Measurements from ENCODE around the gene KCNH1.

DNA sequence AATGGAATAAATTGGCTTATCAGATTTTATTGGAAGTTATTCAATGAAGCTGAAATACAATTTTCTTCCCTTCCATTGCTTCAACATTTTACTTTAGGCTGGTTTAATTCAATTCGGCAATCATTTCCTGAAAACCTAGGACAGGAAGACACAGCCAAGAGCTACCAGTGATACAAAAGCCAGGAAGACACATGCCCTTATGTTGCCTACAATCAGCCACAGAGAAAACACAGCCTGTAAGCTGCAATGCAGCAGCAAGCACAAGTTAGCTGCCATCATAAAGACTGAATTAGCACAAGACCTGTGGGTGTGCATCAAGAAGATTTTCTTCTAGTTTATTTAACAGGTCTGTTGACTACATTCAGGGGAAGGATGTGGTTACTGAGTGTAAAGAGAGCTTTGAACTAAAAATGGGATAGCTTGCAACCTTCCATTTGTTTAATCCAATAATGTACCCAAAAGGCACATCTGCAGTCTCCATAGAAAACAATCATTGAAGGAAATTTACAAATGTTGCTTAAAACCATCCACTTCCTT, 193.8 kb downstream of the KCNH1 start:
- TF ChIP-seq, protein P1, sequence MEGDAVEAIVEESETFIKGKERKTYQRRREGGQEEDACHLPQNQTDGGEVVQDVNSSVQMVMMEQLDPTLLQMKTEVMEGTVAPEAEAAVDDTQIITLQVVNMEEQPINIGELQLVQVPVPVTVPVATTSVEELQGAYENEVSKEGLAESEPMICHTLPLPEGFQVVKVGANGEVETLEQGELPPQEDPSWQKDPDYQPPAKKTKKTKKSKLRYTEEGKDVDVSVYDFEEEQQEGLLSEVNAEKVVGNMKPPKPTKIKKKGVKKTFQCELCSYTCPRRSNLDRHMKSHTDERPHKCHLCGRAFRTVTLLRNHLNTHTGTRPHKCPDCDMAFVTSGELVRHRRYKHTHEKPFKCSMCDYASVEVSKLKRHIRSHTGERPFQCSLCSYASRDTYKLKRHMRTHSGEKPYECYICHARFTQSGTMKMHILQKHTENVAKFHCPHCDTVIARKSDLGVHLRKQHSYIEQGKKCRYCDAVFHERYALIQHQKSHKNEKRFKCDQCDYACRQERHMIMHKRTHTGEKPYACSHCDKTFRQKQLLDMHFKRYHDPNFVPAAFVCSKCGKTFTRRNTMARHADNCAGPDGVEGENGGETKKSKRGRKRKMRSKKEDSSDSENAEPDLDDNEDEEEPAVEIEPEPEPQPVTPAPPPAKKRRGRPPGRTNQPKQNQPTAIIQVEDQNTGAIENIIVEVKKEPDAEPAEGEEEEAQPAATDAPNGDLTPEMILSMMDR (IDR thresholded peaks at IDR 0.05; ENCODE audit: low read depth, low read length): no peak
- TF ChIP-seq MAX (IDR thresholded peaks at IDR 0.05; ENCODE audit: low read depth, low read length) (no peak), POLR2A (IDR thresholded peaks at IDR 0.05; ENCODE audit: extremely low read depth, insufficient read length) (no peak)
